Activated CD4-positive, alpha-beta T cell treated with anti-CD3 and anti-CD28 coated beads, Interleukin-2, amount 50 U/mL, for 4 hours (primary cell): Measurements from ENCODE around the gene GDF7.
"Not testable (repeated sequence)": the region's sequence is repeated elsewhere in the genome, so short reads cannot be mapped to it uniquely, and the experiment has no call there.

Experiments used
- DNase-seq, 2 experiments: peaks; one replicate each; pipeline ENCODE4 v3.0.0-alpha.2; 2020

Gene GDF7

GRCh38 chr2:20706786-20707185 lies 39.8 kb downstream of the GDF7 start:
- no peak for DNase-seq

GRCh38 chr2:20707601-20708000 lies 40.7 kb downstream of the GDF7 start:
- no peak for DNase-seq

GRCh38 chr2:20711641-20712040 lies 44.7 kb downstream of the GDF7 start:
- not testable (repeated sequence) for DNase-seq

- not testable (repeated sequence) for DNase-seq
Measured at GRCh38 chr2:20713585-20713984, 46.6 kb downstream of the GDF7 start.

GRCh38 chr2:20714412-20714811 lies 47.5 kb downstream of the GDF7 start:
- not testable (repeated sequence) for DNase-seq

- not testable (repeated sequence) for DNase-seq
Measured at GRCh38 chr2:20716164-20716563, 49.2 kb downstream of the GDF7 start.

- no peak for DNase-seq
Measured at GRCh38 chr2:20717641-20718040, 50.7 kb downstream of the GDF7 start.

GRCh38 chr2:20722592-20723240 lies 55.8 kb downstream of the GDF7 start:
- no peak for DNase-seq

GRCh38 chr2:20723543-20723942 lies 56.6 kb downstream of the GDF7 start:
- no peak for DNase-seq

- no peak for DNase-seq
Measured at GRCh38 chr2:20724500-20725053, 57.6 kb downstream of the GDF7 start.

- DNase-seq, result no peak
Measured at GRCh38 chr2:20725782-20726181, 58.8 kb downstream of the GDF7 start.

GRCh38 chr2:20726913-20727312 lies 60.0 kb downstream of the GDF7 start:
- DNase-seq, result no peak

- no peak for DNase-seq
Measured at GRCh38 chr2:20728114-20728758, 61.3 kb downstream of the GDF7 start.
